Measurements from ENCODE around the gene ZNF195. TPM values are rescaled to one million over a fixed set of nuclear protein-coding genes. Genes with fewer than 3 reads are reported as not detected.

The ZNF195 gene
- 10.5 and 38.3 TPM in 2 replicates for total RNA-seq

DNA sequence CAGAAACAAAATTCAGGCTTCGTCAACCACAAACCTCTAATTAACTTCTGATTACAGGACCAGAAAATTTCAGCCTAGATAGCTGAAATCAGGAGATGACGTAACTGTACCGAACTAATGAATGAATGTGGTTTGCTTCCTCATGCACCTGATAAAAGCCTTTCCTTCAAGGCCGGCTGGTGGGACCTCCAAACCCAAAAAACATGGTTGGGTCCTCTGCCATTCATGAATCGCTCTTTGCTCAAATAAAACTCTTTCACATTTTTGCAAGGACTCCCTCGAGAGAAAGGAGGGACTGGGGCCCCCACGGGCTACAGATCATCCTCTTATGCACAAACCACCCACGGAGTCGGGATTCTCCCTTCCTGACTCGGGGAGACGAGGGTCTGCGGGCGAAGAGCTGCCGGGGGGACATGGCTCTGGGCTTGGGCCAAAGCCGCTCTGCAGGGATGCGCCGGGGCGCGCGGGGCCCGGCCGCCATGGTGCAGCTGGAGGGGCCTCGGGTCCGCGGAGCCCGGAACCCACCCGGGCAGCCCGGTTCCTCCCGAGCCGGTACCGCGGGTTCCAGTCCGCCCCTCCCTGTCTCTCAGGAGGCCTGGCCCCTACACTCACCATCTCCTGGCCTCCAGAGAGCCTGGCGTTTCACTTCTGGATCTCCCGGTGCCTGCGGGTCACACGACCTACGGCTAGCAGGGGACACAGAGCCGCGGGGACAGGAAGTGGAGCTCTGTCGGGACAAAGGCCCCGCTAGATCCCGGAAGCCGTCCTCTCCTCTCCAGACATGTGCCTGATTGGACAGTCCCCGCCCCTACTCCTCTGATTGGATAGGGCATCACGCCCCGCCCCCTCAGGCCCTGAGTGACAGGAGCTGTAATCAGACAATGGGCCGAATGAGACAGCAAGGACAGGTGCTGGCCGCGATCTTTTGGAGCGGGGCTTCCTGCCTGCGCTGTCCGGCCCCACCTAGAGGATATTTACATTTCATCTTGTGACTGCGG is at the start of gene ZNF195:
TSS of gene ZNF195 (minus strand) at position 721 of the 998 bp plus-strand sequence. CDS start at position 615, 106 bp downstream.

Other genes starting within 250 kb of the ZNF195 start
- gene OSBPL5, start 213.8 kb downstream of the ZNF195 start, total RNA-seq: 34.3 and 43.2 TPM in 2 replicates
- gene MRGPRG, start 160.3 kb downstream of the ZNF195 start, total RNA-seq: not detected in 2 replicates
- gene MRGPRE, start 146.7 kb downstream of the ZNF195 start, total RNA-seq: not detected in 2 replicates